ENCODE measurements around the gene ABHD8.

GRCh38 chr19:17262557-17262956 is 40.7 kb downstream of the ABHD8 start:
- TF ChIP-seq CTCF (conservative IDR thresholded peaks at IDR 0.05; ENCODE audit: low read length) (no peak), EZH2phosphoT487 (IDR thresholded peaks at IDR 0.05; ENCODE audit: borderline replicate concordance) (no peak)

Measured in Loucy (cell line).